Activated T-helper 9 cell treated with anti-CD3 and anti-CD28 coated beads, Interleukin-2, amount 50 U/mL, for 16 hours (primary cell): Measurements from ENCODE around the gene HEATR9.
"Not testable (repeated sequence)": the region's sequence is repeated elsewhere in the genome, so short reads cannot be mapped to it uniquely, and the experiment has no call there.

Source experiments
- DNase-seq: peaks from one replicate; pipeline ENCODE4 v3.0.0-alpha.2; 2020; ENCODE audit warnings: low read depth

The HEATR9 gene, protein sequence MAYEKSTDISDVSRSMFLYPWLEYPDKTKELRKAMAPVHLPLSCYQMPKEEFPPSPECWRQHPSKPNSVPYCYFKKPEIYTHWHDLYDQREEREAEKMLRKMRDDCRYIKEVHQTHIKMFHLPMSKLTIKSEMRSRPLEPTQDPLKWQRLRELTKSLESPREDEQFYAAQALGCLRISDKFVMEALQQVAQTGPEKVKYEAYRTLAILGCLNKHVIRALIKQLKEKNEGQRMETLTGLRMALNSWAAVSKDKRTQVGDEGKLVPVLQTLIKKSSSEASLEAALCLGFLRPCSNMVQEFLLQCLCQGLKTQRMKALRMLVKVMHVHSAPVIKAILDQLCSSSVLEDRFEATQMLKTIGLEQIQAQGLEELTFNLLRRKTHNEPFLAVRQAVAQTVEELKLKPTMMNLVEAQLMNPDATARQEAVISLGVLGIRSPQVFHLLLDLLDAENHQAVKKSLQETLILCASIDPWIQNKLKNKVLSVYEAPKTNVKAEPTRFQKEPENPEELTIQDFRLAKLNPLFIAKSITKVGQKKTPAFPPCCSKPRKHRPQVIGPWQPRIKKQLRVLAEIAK

GRCh38 chr17:35868737-35869136, at the start of gene HEATR9:
HEATR9 (minus strand) TSS chr17:35868891; CDS start chr17:35868742, 149 bp downstream.
- DNase-seq = no peak

DNA sequence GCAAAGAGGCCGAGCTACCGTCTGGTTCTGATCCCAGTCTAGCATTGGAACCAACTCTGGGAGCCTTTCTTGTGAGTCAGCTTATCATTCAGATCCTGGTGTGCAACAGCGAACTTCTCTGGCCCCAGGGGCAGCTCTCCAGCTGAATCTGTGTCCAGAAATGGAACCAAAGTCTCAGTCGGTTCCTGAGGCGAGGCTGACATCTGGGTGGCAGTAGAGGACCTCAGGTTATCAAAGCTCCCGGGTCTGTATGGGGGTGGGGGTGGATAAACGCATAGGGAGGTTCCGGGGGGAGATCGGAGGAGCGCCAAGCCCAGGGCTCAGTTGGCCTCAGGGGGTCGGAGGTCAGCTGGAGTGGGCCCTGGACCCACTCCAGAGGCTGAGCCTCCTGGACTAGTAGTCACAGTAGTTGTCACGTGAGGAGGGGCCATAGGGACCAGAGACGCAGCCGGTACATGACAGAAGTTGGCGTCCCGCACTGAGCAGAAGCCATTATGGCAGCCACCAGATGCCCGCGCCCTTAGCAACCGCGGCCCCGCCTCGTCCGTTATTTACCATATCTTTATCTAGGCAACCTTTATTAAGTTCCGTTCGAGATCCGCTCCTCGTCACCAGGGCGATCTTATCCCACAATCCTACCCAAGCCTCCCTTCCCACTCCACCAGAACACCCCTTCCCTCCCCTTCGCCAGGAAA, 49.0 kb upstream of the HEATR9 start:
- DNase-seq = no peak

DNA sequence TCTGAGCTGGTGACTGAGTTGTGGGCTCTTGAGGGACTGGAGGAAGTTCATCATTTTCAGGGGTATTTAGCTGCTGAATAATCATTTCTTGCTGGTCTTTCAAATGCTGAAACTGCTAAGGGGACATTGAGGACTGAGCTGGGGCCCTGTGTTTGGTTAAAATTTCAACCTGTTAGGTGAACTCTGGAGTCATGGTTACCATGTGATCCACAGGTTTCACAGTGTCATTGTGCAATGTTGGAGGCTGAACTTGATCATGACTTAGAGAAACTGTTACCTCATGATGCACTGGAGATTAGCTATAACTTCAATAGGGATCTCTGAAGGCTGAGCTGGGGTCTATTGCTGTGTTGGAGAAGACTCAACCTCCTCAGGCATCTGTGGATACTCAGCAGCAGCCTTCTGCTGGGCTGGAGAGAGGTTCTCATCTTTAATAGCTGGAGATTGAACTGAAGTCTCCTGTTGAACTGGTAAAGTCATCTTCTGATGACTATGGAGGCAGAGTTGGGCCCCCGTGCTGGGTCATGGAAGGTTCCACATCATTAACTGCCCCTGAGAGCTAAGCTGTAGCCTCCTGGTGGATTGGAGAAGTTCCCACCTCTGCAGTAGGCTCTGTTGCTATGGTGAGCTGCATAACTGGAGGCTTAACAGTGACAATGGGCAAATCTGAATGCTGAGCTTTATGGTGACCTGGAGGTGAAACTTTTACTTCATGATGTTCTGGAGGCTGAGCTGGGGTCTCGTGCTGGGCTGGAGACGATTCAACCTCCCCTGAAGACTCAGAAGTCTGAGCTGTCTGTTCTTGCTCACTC, 46.7 kb upstream of the HEATR9 start:
- no peak for DNase-seq

GRCh38 chr17:35914354-35914753, 45.7 kb upstream of the HEATR9 start:
- DNase-seq = no peak

- DNase-seq = no peak
Measured at GRCh38 chr17:35913609-35914008, 44.9 kb upstream of the HEATR9 start.

GRCh38 chr17:35912942-35913341, 44.3 kb upstream of the HEATR9 start:
- no peak for DNase-seq

DNA sequence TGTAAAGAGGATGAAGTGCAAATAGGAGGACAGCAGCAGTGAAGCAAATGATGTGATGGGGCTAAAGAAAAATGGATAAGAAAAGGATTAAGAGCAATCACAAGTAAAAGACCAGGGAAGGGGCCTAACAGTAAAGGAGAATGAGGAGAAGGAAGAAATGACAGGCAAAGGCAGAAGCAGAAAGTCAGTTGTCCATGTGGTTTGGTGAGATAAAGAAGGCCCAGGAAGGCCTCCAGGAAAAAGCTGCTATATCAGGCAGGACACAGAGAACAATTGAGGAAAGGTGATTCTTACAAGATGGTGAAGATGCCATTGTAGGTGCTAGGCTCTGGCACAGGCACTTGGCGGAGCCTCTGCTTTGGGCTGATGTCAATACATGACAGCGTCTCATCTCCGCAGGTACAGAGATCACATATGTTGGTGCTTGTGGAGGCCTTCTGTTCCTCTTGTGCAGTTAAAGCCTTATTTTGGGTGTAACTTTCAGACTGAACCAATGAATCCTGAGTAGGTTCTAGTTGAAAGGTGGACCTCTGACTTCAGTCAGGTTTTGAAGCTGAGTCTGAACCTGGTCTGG, 43.7 kb upstream of the HEATR9 start:
- no peak for DNase-seq

DNA sequence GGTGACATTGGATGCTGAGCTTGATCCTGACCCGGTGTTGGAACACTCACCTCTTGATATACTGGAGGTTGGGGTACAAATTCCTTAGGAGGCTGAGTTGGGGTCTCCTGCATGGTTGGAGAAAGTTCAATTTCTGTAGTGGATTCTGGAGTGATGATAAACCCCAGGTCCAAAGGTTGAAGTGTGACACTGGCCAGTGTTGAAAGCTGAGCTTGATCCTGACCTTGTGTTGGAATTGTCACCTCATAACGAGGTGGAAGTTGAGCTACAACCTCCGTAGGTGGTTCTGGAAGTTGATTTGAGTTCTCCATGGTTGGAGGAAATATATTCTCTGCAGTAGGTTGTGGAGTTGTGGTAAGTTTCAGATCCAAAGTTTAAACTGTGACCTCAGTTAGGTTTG, 40.7 kb upstream of the HEATR9 start:
- DNase-seq = no peak

GRCh38 chr17:35907691-35908090, 39.0 kb upstream of the HEATR9 start:
- DNase-seq = no peak

- no peak for DNase-seq
Measured at GRCh38 chr17:35906926-35907637, 38.4 kb upstream of the HEATR9 start.

DNA sequence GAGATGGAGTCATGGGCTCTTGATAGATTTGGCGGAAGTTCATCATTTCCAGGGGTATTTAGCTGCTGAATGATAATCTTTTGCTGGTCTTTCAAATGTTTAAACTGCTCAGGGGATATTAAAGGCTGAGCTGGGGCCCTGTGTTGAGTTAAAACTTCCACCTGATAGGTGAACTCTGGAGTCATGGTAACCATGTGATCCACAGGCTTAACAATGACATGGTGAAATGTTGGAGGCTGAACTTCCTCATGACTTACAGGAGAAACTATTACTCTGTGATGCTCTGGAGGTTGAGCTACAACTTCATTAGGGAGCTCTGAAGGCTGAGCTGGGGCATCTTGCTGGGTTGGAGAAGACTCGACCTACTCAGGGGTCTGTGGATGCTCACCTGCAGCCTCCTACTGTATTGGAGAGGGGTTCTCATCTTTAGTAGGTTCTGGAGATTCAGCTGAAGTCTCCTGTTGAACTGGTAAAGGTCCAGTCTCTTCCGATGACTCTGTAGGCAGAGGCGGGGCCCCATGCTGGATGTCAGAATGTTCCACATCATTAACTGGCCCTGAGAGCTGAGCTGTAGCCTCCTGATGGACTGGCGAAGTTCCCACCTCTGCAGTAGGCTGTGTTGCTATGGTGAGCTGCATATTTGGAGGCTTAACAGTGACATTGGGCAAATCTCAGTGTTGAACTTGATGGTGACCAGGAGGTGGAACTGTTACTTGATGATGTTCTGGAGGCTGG, 37.7 kb upstream of the HEATR9 start:
- no peak for DNase-seq

- DNase-seq = no peak
Measured at GRCh38 chr17:35903451-35903850, 34.8 kb upstream of the HEATR9 start.

DNA sequence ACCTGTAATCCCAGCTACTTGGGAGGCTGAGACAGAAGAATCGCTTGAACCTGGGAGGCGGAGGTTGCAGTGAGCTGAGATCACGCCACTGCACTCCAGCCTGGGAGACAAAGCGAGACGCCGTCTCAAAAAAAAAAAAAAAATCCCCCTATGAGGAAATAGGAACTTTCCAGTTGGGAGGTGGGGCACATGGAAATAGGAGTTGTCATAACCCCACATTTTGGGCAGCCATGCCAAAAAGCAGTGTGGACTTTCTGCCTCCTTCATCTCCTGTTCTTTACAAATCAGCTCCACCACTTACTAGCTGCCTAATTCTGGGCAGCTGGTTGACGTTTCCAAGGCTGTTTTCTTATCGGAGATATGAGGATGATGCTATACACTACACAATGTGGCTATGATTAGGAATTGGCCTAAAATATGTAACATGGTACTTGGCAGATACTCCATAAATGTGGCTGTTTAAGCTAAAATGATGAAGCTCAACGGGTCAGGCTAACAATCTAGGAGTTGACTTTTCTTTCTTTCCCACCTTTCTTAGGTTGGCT, 33.0 kb upstream of the HEATR9 start:
- DNase-seq = no peak

DNA sequence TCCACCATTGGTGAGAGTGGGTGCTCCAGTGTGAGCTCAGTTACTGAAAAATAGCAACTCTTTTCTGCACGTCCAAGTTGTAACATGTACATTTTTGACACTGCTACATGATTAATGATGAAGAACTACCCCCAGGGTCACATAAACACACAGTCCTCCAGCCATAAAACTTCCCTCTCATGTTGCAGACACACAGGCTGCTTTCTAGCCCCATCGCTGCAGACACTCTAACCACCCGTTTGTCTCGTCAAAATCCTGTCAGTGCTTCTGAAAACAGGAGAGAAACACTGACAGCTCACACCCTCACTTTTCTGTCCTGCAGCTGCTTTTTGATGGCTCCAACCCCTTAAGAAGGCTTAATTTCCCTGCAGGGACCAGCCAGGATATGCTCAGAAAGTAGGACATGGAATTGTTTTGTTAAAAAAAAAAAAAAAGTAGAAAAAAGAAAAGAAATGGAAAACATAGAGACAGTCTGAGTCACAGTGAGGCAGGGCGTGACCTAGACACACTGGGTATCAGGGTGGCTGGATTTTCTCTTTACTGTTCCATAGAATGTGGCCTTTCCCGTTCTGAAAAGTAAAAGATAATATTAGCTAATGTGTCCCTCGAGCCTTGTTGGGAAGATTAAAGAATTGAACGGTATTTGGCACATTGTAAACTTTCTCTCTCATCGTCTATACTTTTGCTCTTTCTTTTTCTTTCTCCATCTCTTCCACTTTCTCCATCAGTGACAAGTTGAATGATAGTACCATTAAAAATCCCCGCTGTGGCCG, 32.2 kb upstream of the HEATR9 start:
- no peak for DNase-seq

GRCh38 chr17:35900280-35900679, 31.6 kb upstream of the HEATR9 start:
- no peak for DNase-seq

- peak; percentile 41 for DNase-seq
Measured at GRCh38 chr17:35898283-35899070, 29.8 kb upstream of the HEATR9 start.

- not testable (repeated sequence) for DNase-seq
Measured at GRCh38 chr17:35897772-35898171, 29.1 kb upstream of the HEATR9 start.
